Muscle of back (tissue), 11 donors: ENCODE data around the gene TRAF3IP3. TPM values are rescaled to one million over a fixed set of nuclear protein-coding genes. Genes with fewer than 3 reads are reported as not detected.

Experiments used
- DNase-seq, 3 donors: peaks; one replicate each; pipeline versions ENCODE4 v3.0.0 to v3.0.0-alpha.2; 2013
- polyA plus RNA-seq, 10 donors: library from polyadenylated mRNA; unstranded; fragments of 120-200 nt; gene quantifications; one replicate each; pipeline ENCODE4 v1.2.1, GENCODE V29; 2013; ENCODE audit not compliant: insufficient read length in 10 of 10

TRAF3IP3 gene
- polyA plus RNA-seq, 10 donors = 1.3 to 17.7 (median 2.9) TPM

DNA sequence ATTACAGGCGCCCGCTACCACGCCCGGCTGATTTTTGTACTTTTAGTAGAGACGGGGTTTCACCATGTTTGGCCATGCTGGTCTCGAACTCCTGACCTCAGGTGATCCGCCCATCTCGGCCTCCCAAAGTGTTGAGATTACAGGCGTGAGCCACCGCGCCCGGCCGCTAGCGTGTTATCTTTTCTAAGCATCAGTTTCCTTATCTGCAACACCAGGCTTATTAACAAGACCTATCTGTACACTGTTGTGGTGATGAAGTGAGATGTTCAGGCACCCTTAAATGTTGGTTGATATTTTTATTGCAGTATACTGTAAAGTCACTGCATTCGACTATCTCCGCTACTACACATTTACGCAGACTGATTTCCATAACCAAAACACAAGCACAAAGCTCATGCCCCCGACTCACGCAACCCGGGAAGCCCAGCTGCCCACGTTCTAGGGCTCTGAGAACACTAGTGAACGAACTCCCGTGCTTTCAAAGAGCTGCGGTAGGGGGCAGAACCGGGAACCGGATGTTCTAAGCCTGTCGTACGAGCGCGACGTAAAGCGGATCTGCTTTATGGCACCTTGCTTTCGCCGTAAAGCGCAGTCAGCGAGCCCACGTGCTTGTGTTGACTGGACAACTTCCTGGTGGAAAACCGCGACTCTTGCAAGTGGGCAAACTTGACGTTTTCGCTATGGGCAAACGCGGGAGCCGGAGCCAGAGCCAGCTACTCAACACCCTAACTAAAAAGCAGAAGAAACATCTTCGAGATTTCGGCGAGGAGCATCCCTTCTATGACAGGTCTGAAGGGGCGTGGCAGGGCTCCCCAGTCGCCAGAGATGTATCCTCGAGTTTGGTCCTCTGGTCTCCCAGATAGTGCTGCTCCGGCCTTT is 71.8 kb downstream of the TRAF3IP3 start, which contains the start of gene UTP25:
Gene UTP25 (plus strand): TSS at position 589 of the 879 bp plus-strand sequence. CDS start 92 bp downstream, at position 681.
- DNase-seq = peak; percentile 94 to 97 (median 96)

DNA sequence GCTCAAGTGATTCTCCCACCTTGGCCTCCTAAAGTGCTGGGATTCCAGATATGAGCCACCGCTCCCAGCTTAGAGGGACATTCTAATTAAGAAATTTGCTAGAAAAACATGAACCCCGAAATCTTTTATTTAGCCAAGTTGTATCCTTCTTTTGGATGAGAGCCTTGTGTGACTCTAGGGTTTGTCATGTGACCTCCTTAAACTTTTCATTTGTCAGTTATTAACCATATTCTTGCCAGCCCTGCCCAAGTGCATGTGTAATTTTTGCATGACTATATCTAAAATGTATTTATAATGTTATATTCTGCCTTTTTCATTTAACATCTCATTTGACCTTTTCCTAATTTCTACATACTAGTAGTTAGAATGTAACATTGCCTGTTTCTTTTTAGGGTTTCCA is 73.9 kb downstream of the TRAF3IP3 start:
- no peak for DNase-seq

DNA sequence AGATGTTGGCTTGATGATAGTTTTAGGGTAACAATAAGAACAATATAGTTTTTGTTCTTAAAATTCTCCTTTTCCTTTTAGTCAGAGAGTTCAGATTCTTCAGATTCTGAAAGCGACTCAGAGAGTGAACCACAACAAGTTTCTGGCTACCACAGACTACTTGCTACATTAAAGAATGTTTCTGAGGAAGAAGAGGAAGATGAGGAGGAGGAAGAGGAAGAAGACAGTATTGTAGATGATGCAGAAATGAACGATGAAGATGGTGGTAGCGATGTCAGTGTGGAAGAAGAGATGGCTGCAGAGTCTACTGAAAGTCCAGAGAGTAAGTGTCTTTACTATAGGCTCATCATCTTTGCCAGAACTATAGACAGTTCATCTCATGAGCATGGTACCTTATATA is 74.9 kb downstream of the TRAF3IP3 start:
- DNase-seq = no peak

DNA sequence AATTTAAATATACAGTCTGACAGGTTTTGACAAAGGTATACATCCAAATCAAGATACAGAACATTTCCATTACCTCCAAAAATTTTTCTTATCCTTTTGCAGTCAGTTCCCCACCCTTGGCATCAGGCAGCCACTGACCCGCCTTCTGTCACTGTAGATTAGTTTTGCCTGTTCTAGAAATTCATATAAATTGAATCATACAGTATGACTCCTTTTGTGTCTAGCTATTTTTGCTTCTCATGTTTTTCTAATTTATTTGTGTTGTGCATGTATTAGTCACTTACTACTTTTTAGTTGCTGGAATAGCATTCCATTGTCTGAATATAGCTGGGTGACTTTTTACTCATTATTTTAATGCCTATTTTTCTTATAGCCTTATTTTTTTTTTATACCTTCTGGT is 75.8 kb downstream of the TRAF3IP3 start:
- peak in 1 of 3 donors; percentile 36 for DNase-seq

Other genes with a start within 250 kb of the TRAF3IP3 start
- under 1 TPM in 5 of 10 donors, not detected in 5; 0.10 to 0.47 (median 0.19) TPM for gene CAMK1G, start 172.3 kb upstream of the TRAF3IP3 start, polyA plus RNA-seq
- 1 to 10 TPM in 3 of 10 donors, under 1 TPM in 7; 0.16 to 5.7 (median 0.80) TPM for gene LAMB3, start 103.6 kb upstream of the TRAF3IP3 start, polyA plus RNA-seq
- 1 to 10 TPM; 2.3 to 6.0 (median 3.3) TPM for gene G0S2, start 80.6 kb upstream of the TRAF3IP3 start, polyA plus RNA-seq
- under 1 TPM in 9 of 10 donors, not detected in 1; 0.15 to 0.62 (median 0.29) TPM for gene HSD11B1, start 51.2 kb upstream of the TRAF3IP3 start, polyA plus RNA-seq
- 1 to 10 TPM; 2.0 to 3.6 (median 2.7) TPM for gene C1orf74, start 28.5 kb downstream of the TRAF3IP3 start, polyA plus RNA-seq
- 10 to 100 TPM in 1 of 10 donors, 1 to 10 TPM in 3, under 1 TPM in 6; 0.43 to 11.3 (median 0.73) TPM for gene IRF6, start 50.1 kb downstream of the TRAF3IP3 start, polyA plus RNA-seq
- 1 to 10 TPM; 5.4 to 8.2 (median 6.8) TPM for gene UTP25, start 71.9 kb downstream of the TRAF3IP3 start, polyA plus RNA-seq
- 1 to 10 TPM in 6 of 10 donors, under 1 TPM in 4; 0.55 to 5.7 (median 1.3) TPM for gene SYT14, start 182.2 kb downstream of the TRAF3IP3 start, polyA plus RNA-seq